OCI-LY7 (cell line): Measurements from ENCODE around the gene ARFGEF3.

ENCODE experiments used
- EZH2phosphoT487 ChIP-seq: fragments of 200-600 bp; sonication (generic); IDR thresholded peaks from 2 replicates; pipeline ENCODE4 v1.6.1; 2018; ENCODE audit warnings: low read depth, borderline replicate concordance, mild to moderate bottlenecking, mixed run types, antibody characterized with exemption, low read length, moderate library complexity, mixed read lengths
- TF ChIP-seq, protein P1 (sequence below): fragments of 200-600 bp; sonication (generic); conservative IDR thresholded peaks from 2 replicates; pipeline ENCODE4 v1.5.1; 2014; ENCODE audit warnings: mild to moderate bottlenecking, antibody characterized with exemption, low read length, moderate library complexity, mixed read lengths

GRCh38 chr6:138205437-138206094 lies 43.8 kb downstream of the ARFGEF3 start:
- TF ChIP-seq, protein P1, sequence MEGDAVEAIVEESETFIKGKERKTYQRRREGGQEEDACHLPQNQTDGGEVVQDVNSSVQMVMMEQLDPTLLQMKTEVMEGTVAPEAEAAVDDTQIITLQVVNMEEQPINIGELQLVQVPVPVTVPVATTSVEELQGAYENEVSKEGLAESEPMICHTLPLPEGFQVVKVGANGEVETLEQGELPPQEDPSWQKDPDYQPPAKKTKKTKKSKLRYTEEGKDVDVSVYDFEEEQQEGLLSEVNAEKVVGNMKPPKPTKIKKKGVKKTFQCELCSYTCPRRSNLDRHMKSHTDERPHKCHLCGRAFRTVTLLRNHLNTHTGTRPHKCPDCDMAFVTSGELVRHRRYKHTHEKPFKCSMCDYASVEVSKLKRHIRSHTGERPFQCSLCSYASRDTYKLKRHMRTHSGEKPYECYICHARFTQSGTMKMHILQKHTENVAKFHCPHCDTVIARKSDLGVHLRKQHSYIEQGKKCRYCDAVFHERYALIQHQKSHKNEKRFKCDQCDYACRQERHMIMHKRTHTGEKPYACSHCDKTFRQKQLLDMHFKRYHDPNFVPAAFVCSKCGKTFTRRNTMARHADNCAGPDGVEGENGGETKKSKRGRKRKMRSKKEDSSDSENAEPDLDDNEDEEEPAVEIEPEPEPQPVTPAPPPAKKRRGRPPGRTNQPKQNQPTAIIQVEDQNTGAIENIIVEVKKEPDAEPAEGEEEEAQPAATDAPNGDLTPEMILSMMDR = no peak
- no peak for TF ChIP-seq EZH2phosphoT487
